Neuronal stem cell (in vitro differentiated cells): ENCODE measurements around the gene RASL11B.

Experiments
- DNase-seq: peaks from one replicate; pipeline ENCODE4 v3.0.0-alpha.2; 2013; ENCODE audit warnings: low spot score
- H2AFZ ChIP-seq: one replicate; pipeline ENCODE4 v1.6.1; 2013; ENCODE audit warnings: mild to moderate bottlenecking, low read length, inconsistent platforms
- H2AK5ac ChIP-seq: 2 replicates; pipeline ENCODE4 v1.6.1; 2013; ENCODE audit warnings: low read depth, mild to moderate bottlenecking, inconsistent platforms, low read length, moderate library complexity, mixed read lengths
- H2BK120ac ChIP-seq: 2 replicates; pipeline ENCODE4 v1.6.1; 2013; ENCODE audit warnings: low read depth, mild to moderate bottlenecking, inconsistent platforms, low read length, moderate library complexity, mixed read lengths
- H2BK12ac ChIP-seq: one replicate; pipeline ENCODE4 v1.6.1; 2013; ENCODE audit warnings: low read length, inconsistent platforms
- H2BK15ac ChIP-seq: 2 replicates; pipeline ENCODE4 v1.6.1; 2013; ENCODE audit warnings: mild to moderate bottlenecking, low read length, inconsistent platforms, mixed read lengths
- H2BK5ac ChIP-seq: one replicate; pipeline ENCODE4 v1.6.1; 2013; ENCODE audit warnings: inconsistent platforms, mild to moderate bottlenecking, low read length, moderate library complexity
- H3K14ac ChIP-seq: one replicate; pipeline ENCODE4 v1.6.1; 2013; ENCODE audit warnings: low read length, inconsistent platforms
- H3K18ac ChIP-seq: 2 replicates; pipeline ENCODE4 v1.6.1; 2013; ENCODE audit warnings: low read length, inconsistent platforms
- H3K23ac ChIP-seq: 2 replicates; pipeline ENCODE4 v1.6.1; 2013; ENCODE audit warnings: low read depth, mild to moderate bottlenecking, mixed read lengths, low read length, inconsistent platforms; ENCODE audit not compliant: poor library complexity
- H3K27ac ChIP-seq: replicated peaks from 3 replicates; pipeline ENCODE4 v1.5.1; 2013; ENCODE audit warnings: low read length, inconsistent platforms
- H3K27me3 ChIP-seq, 3 experiments: 2 replicates each; pipeline ENCODE4 v1.6.1; 2013; ENCODE audit warnings: low read length in 3 of 3, mild to moderate bottlenecking in 2 of 3, inconsistent platforms in 1 of 3, low read depth in 1 of 3, mixed read lengths in 1 of 3, moderate library complexity in 1 of 3; ENCODE audit not compliant: control insufficient read depth in 3 of 3, insufficient read depth in 3 of 3
- H3K36me3 ChIP-seq, 2 donors: replicated peaks in 1 of 2; 2 replicates each; pipeline ENCODE4 v1.6.1; 2013; ENCODE audit warnings: low read length in 2 of 2; ENCODE audit not compliant: control insufficient read depth in 2 of 2, insufficient read depth in 2 of 2
- H3K4ac ChIP-seq: 2 replicates; pipeline ENCODE4 v1.6.1; 2013; ENCODE audit warnings: inconsistent platforms, mild to moderate bottlenecking, low read length, moderate library complexity
- H3K4me1 ChIP-seq, 2 donors: 1 replicate in 1 of 2; 2 replicates in 1 of 2; pipeline ENCODE4 v1.6.1; 2013; ENCODE audit warnings: low read length in 2 of 2, low read depth in 1 of 2; ENCODE audit not compliant: control insufficient read depth in 2 of 2, insufficient read depth in 1 of 2
- H3K4me2 ChIP-seq: one replicate; pipeline ENCODE4 v1.6.1; 2013; ENCODE audit warnings: mild to moderate bottlenecking, low read length, inconsistent platforms; ENCODE audit not compliant: insufficient read depth, poor library complexity, severe bottlenecking
- H3K4me3 ChIP-seq, 2 donors: 2 replicates each; pipeline ENCODE4 v1.5.1; 2013; ENCODE audit warnings: low read length in 2 of 2, mild to moderate bottlenecking in 2 of 2, inconsistent platforms in 1 of 2, moderate library complexity in 1 of 2
- H3K79me1 ChIP-seq: one replicate; pipeline ENCODE4 v1.6.1; 2013; ENCODE audit warnings: low read depth, mild to moderate bottlenecking, inconsistent platforms, low read length, moderate library complexity
- H3K9ac ChIP-seq: one replicate; pipeline ENCODE4 v1.6.1; 2013; ENCODE audit warnings: mild to moderate bottlenecking, low read depth, low read length, inconsistent platforms; ENCODE audit not compliant: poor library complexity
- H3K9me3 ChIP-seq, 2 donors: replicated peaks in 1 of 2; 2 replicates each; pipeline versions ENCODE3 to v1.6.1; 2013; ENCODE audit warnings: low read length in 2 of 2, mild to moderate bottlenecking in 2 of 2, inconsistent platforms in 1 of 2, low read depth in 1 of 2, mixed read lengths in 1 of 2, moderate library complexity in 1 of 2; ENCODE audit not compliant: control insufficient read depth in 2 of 2, insufficient read depth in 1 of 2
- H4K8ac ChIP-seq: one replicate; pipeline ENCODE4 v1.6.1; 2013; ENCODE audit warnings: low read depth, mild to moderate bottlenecking, inconsistent platforms, low read length, moderate library complexity
- H4K91ac ChIP-seq: one replicate; pipeline ENCODE4 v1.6.1; 2013; ENCODE audit warnings: low read length, low read depth, mild to moderate bottlenecking, inconsistent platforms; ENCODE audit not compliant: poor library complexity
- WGBS, 2 donors: extraction: QIAGEN DNeasy Blood & Tissue Kit; methylation state at CpG; one replicate each; pipeline ENCODE4 v1.1.7; 2013; ENCODE audit warnings: missing lambda C conversion rate in 2 of 2, mixed read lengths in 1 of 2; ENCODE audit not compliant: insufficient read length in 2 of 2, insufficient replicate concordance in 1 of 2; ENCODE audit errors: extremely low coverage in 2 of 2; 5-methylcytosine and 5-hydroxymethylcytosine counted together

The RASL11B gene

GRCh38 chr4:52823702-52824092 lies 38.4 kb upstream of the RASL11B start:
- no peak overlapping the region for H3K14ac ChIP-seq
- H3K9me3 ChIP-seq, result peaks cover 0 to 2% of the 10 kb centered on the region in 2 donors
- no CpG with 5 or more reads among the region's 1 CpG for WGBS, 2 donors
- no peak overlapping the region for H2AK5ac ChIP-seq
- H3K27ac ChIP-seq, result no peak overlapping the region
- H3K4me2 ChIP-seq, result no peak overlapping the region
- H4K91ac ChIP-seq, result no peak overlapping the region
- H3K18ac ChIP-seq, result no peak overlapping the region
- H2BK120ac ChIP-seq, result no peak overlapping the region
- H3K27me3 ChIP-seq, result no peaks in the 10 kb centered on the region
- no peak overlapping the region for H3K4me3 ChIP-seq
- no peaks in the 10 kb centered on the region for H3K36me3 ChIP-seq
- no peak for DNase-seq
- no peak overlapping the region for H3K4ac ChIP-seq
- no peaks in the 10 kb centered on the region for H3K79me1 ChIP-seq
- no peak overlapping the region for H2AFZ ChIP-seq
- H4K8ac ChIP-seq, result no peak overlapping the region
- no peak overlapping the region for H3K23ac ChIP-seq
- no peak overlapping the region for H2BK5ac ChIP-seq
- H3K9ac ChIP-seq, result no peak overlapping the region
- H2BK15ac ChIP-seq, result no peak overlapping the region
- peaks cover 8 to 13% of the 10 kb centered on the region in 2 donors for H3K4me1 ChIP-seq
- no peak overlapping the region for H2BK12ac ChIP-seq

- Histone ChIP-seq H3K4me3 (no peak overlapping the region), H3K36me3 (no peaks in the 10 kb centered on the region), H3K27ac (no peak overlapping the region), H2BK120ac (no peak overlapping the region), H2BK5ac (no peak overlapping the region), H3K9me3 (peaks cover 0 to 2% of the 10 kb centered on the region in 2 donors), H2AFZ (peak overlapping the region; percentile 87), H3K23ac (no peak overlapping the region), H2BK12ac (no peak overlapping the region), H2BK15ac (peak overlapping the region; percentile 27), H4K91ac (no peak overlapping the region), H3K14ac (no peak overlapping the region), H3K27me3 (no peaks in the 10 kb centered on the region), H3K4ac (peak overlapping the region; percentile 27), H4K8ac (no peak overlapping the region), H3K4me1 (peaks cover 8 to 13% of the 10 kb centered on the region in 2 donors), H3K79me1 (no peaks in the 10 kb centered on the region), H3K9ac (no peak overlapping the region), H3K4me2 (no peak overlapping the region), H3K18ac (no peak overlapping the region), H2AK5ac (peak overlapping the region; percentile 41)
- no peak for DNase-seq
- no CpG with 5 or more reads among the region's 6 CpGs for WGBS, 2 donors
These were observed 37.9 kb upstream of the RASL11B start for GRCh38 chr4:52824270-52824602.

- Histone ChIP-seq H3K9ac (no peak overlapping the region), H3K23ac (no peak overlapping the region), H2BK120ac (no peak overlapping the region), H2AK5ac (peak overlapping the region; percentile 41), H3K14ac (no peak overlapping the region), H3K4me3 (no peak overlapping the region), H4K91ac (no peak overlapping the region), H3K27ac (no peak overlapping the region), H3K4ac (no peak overlapping the region), H4K8ac (peak overlapping the region; percentile 20), H2BK15ac (peak overlapping the region; percentile 27), H3K18ac (peak overlapping the region; percentile 12), H3K4me1 (peaks cover 8 to 13% of the 10 kb centered on the region in 2 donors), H3K9me3 (peaks cover 0 to 2% of the 10 kb centered on the region in 2 donors), H3K36me3 (no peaks in the 10 kb centered on the region), H3K79me1 (no peaks in the 10 kb centered on the region), H2AFZ (peak overlapping the region; percentile 87), H2BK5ac (no peak overlapping the region), H3K27me3 (no peaks in the 10 kb centered on the region), H3K4me2 (no peak overlapping the region), H2BK12ac (no peak overlapping the region)
- no CpG with 5 or more reads among the region's 12 CpGs for WGBS, 2 donors
- no peak for DNase-seq
These were observed 37.3 kb upstream of the RASL11B start for GRCh38 chr4:52824603-52825459.

DNA sequence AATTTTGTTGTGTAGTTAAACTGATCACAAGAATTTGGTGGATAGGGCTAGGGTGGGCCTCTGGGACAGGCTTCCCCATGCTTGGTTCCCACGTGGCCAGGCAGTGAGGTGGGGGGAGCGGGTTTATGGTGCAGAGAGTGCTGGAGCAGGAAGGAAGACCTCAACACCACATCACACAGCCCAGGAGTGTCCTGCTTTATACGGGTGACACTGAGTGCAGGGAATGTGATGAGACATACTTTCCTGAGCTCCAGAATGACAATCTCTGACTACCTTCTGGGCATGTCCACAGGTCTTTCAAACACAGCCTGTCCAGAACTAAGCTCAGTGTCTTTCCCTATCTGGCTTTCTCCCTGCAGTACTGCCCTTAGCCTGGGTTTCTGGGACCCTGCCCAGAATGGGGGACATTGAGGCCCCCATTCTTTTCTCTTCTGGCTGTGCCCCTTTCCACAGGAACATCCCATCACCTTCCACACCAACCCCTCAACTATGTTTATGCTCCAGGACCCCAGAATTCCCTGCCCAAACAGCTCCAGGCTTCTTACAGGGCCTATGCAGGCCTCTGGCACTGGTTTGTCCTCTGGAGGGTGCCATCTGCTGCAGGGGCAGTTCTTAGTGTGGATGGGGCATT lies 36.5 kb upstream of the RASL11B start:
- H2BK12ac ChIP-seq, result no peak overlapping the region
- no peak overlapping the region for H3K27ac ChIP-seq
- H3K9ac ChIP-seq, result no peak overlapping the region
- H2BK15ac ChIP-seq, result no peak overlapping the region
- H3K4ac ChIP-seq, result no peak overlapping the region
- no peak overlapping the region for H3K4me2 ChIP-seq
- no peak overlapping the region for H3K4me3 ChIP-seq
- no peak overlapping the region for H3K14ac ChIP-seq
- WGBS, 2 donors, result no CpG with 5 or more reads among the region's 3 CpGs
- H2AFZ ChIP-seq, result peak overlapping the region; percentile 87
- H3K4me1 ChIP-seq, result peaks cover 8 to 13% of the 10 kb centered on the region in 2 donors
- H2BK120ac ChIP-seq, result peak overlapping the region; percentile 82
- H3K23ac ChIP-seq, result no peak overlapping the region
- DNase-seq, result no peak
- no peak overlapping the region for H4K8ac ChIP-seq
- peaks cover 0 to 2% of the 10 kb centered on the region in 2 donors for H3K9me3 ChIP-seq
- H3K18ac ChIP-seq, result peak overlapping the region; percentile 11
- H3K27me3 ChIP-seq, result no peaks in the 10 kb centered on the region
- H3K36me3 ChIP-seq, result no peaks in the 10 kb centered on the region
- no peak overlapping the region for H4K91ac ChIP-seq
- H2BK5ac ChIP-seq, result no peak overlapping the region
- H2AK5ac ChIP-seq, result peak overlapping the region; percentile 60
- H3K79me1 ChIP-seq, result no peaks in the 10 kb centered on the region
